Erythroblast (primary cell): ENCODE measurements around the gene P2RY6.

Source experiments
- GATA1 ChIP-seq: IDR thresholded peaks from 2 replicates; pipeline ENCODE4 v1.6.1; 2011; ENCODE audit warnings: low read depth, mild to moderate bottlenecking, control low read depth, low read length, moderate library complexity
- POLR2A ChIP-seq: IDR thresholded peaks from 2 replicates; pipeline ENCODE4 v1.6.1; 2011; ENCODE audit warnings: mild to moderate bottlenecking, low read length

DNA sequence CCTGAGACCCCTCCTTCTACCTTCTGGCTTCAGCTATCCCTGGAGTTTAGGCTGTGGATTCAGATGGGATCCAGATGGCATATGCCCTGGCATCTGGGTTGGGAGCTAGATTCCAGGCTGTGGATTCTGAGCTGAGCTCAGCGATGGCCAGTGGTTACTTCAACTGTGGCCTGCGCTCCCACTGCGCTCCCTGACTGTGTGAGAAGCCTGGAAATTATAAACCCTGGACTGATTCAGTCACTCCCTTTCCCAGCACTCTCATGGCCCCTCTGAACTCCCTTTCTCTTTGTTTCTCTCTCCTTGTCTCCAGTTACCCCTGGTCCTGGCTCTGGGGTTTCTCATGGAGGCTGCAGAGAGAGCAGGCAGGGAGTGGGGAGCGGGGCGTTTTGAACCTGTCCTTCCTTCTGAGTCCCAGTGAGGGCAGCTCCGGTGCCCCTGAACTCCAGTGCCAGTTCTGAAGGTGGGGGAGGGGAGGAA lies 40.8 kb downstream of the P2RY6 start:
- TF ChIP-seq POLR2A (no peak), GATA1 (no peak)
